ENCODE results near the gene LMAN2L.
"Not testable (repeated sequence)": the region's sequence is repeated elsewhere in the genome, so short reads cannot be mapped to it uniquely, and the experiment has no call there.

DNA sequence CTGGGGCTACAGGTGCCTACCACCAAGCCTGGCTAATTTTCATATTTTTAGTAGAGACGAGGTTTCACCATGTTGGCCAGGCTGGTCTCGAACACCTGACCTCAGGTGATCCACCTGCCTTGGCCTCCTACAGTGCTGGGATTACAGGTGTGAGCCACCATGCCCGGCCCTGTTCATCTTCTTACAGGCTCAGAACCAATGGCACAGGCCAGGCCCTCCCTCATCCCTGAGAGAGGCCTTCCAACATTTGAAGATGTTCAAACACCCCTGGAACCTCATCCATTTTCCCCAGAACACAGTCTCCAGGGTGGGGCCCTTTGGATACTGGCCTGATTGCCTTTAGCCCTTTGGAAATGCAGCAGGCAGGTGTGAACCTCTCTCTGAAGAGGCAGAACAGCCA lies 74.1 kb downstream of the LMAN2L start:
- TF ChIP-seq POLR2A, CTCF (IDR thresholded peaks at IDR 0.05): not testable (repeated sequence)
